K562 (cell line): ENCODE results near the gene ITGA1. TPM values are rescaled to one million over a fixed set of nuclear protein-coding genes. Genes with fewer than 3 reads are reported as not detected.

Experiments used
- AFF4 ChIP-seq: sonication (generic); formaldehyde crosslinking; IDR thresholded peaks from 2 replicates; pipeline ENCODE4 v1.8.0; 2023; ENCODE audit warnings: mild to moderate bottlenecking, missing genetic modification reagents
- BDP1 ChIP-seq: IDR thresholded peaks from 3 replicates; pipeline ENCODE4 v1.6.1; 2011; ENCODE audit not compliant: insufficient read length, insufficient read depth
- CCNT2 ChIP-seq: IDR thresholded peaks from 2 replicates; pipeline ENCODE4 v1.6.1; 2011; ENCODE audit warnings: borderline replicate concordance, low read depth, mild to moderate bottlenecking, moderate library complexity, mixed read lengths, low read length; ENCODE audit not compliant: insufficient read length; ENCODE audit errors: extremely low read depth
- CHD2 ChIP-seq: IDR thresholded peaks from 2 replicates; pipeline ENCODE4 v1.6.1; 2011; ENCODE audit warnings: low read depth, low read length
- CREB5 ChIP-seq: fragments of 250-450 bp; sonication (Bioruptor Pico); IDR thresholded peaks from 2 replicates; pipeline ENCODE4 v1.5.0; 2020; ENCODE audit warnings: mild to moderate bottlenecking
- E2F1 ChIP-seq: sonication (generic); formaldehyde crosslinking; IDR thresholded peaks from 2 replicates; pipeline ENCODE4 v1.8.1; 2023; ENCODE audit warnings: mild to moderate bottlenecking, missing genetic modification reagents, moderate library complexity
- HOMEZ ChIP-seq: fragments of 250-450 bp; sonication (Bioruptor Pico); IDR thresholded peaks from 2 replicates; pipeline ENCODE4 v1.4.0; 2020; ENCODE audit warnings: mild to moderate bottlenecking, moderate library complexity
- HSF4 ChIP-seq: fragments of 250-450 bp; sonication (Bioruptor Pico); IDR thresholded peaks from 2 replicates; pipeline ENCODE4 v2.1.2; 2022; ENCODE audit warnings: mild to moderate bottlenecking, moderate library complexity, borderline replicate concordance
- KAT8 ChIP-seq: fragments of 450-650 bp; IDR thresholded peaks from 2 replicates; pipeline ENCODE4 v1.6.1; 2016; ENCODE audit warnings: low read depth, mild to moderate bottlenecking
- MYC ChIP-seq, 2 experiments: fragments of 250-450 bp in 1 of 2; sonication (Bioruptor Pico) in 1 of 2; IDR thresholded peaks; 2 replicates each; pipeline versions ENCODE4 v1.5.1 to v1.6.1; 2012 to 2021; ENCODE audit warnings: low read depth in 2 of 2, borderline replicate concordance in 1 of 2, improper control_type of control experiment in 1 of 2, low read length in 1 of 2, mild to moderate bottlenecking in 1 of 2, moderate library complexity in 1 of 2
- RBBP5 ChIP-seq: fragments of 200-600 bp; sonication (generic); IDR thresholded peaks from 2 replicates; pipeline ENCODE4 v1.6.1; 2012; ENCODE audit warnings: borderline replicate concordance, mild to moderate bottlenecking, low read length, control low read depth, inconsistent platforms; ENCODE audit not compliant: insufficient read depth, poor library complexity, severe bottlenecking
- TOE1 ChIP-seq, 2 experiments: fragments of 450-650 bp in 1 of 2; sonication (generic) in 1 of 2; formaldehyde crosslinking in 1 of 2; IDR thresholded peaks; 2 replicates each; pipeline versions ENCODE4 v1.7.1 to v1.8.0; 2016 to 2022; ENCODE audit warnings: borderline replicate concordance in 2 of 2, mild to moderate bottlenecking in 2 of 2, antibody characterized with exemption in 1 of 2, inconsistent platforms in 1 of 2, low read depth in 1 of 2, missing genetic modification reagents in 1 of 2, moderate library complexity in 1 of 2
- ZBTB12 ChIP-seq: fragments of 250-450 bp; sonication (Bioruptor Pico); IDR thresholded peaks from 2 replicates; pipeline ENCODE4 v1.4.0; 2020
- ZC3H8 ChIP-seq: fragments of 450-650 bp; IDR thresholded peaks from 2 replicates; pipeline ENCODE4 v1.6.1; 2017
- ZNF408 ChIP-seq: fragments of 250-450 bp; sonication (Bioruptor Pico); IDR thresholded peaks from 2 replicates; pipeline ENCODE4 v1.4.0; 2020; ENCODE audit warnings: low read depth, mild to moderate bottlenecking, moderate library complexity
- polyA plus RNA-seq, 8 experiments: library from polyadenylated mRNA; depleted of rRNA in 4 of 8; stranded (reverse) in 5 of 8; unstranded in 3 of 8; fragments of >200 nt; fragmentation: Nextera tagmentation in 2 of 8; fragmentation: Illumina TruSeq in 1 of 8; extraction: Ambion mirVana in 2 of 8; extraction: Trizol in 1 of 8; gene quantifications; 2 replicates each; pipeline versions ENCODE4 v1.2.1 to v1.2.3, GENCODE V29; 2011 to 2014; ENCODE audit warnings: inconsistent platforms in 1 of 8, missing spikeins in 1 of 8
- total RNA-seq, 7 experiments: library from RNA; depleted of rRNA in 6 of 7; stranded (reverse); fragments of >200 nt in 6 of 7; fragmentation: Illumina TruSeq in 2 of 7; extraction: Trizol in 2 of 7; gene quantifications; 2 replicates each; pipeline versions ENCODE4 v1.2.1 to v1.2.3, GENCODE V29; 2011 to 2021; ENCODE audit warnings: low replicate concordance in 1 of 7

ITGA1 gene
- total and polyA plus RNA-seq, 9 of the 15 experiments (the other 6 are each of a cell fraction or from before 2014, with no cell fraction given) = 0.04 to 0.22 TPM; not detected in 7

- TF ChIP-seq RBBP5 (no peak), TOE1 (IDR thresholded peaks at IDR 0.05; ENCODE audit: borderline replicate concordance) (0 out of 2 replicates have a peak, but pooled peaks have one; percentile 19), TOE1 (CRISPR knock-in tag; IDR thresholded peaks at IDR 0.05; ENCODE audit: borderline replicate concordance, low read depth) (no peak), KAT8 (no peak), HSF4 (CRISPR knock-in tag) (no peak), CCNT2 (no peak), ZNF408 (CRISPR knock-in tag) (no peak), HOMEZ (CRISPR knock-in tag) (no peak), ZC3H8 (no peak), CREB5 (CRISPR knock-in tag) (no peak), ZBTB12 (CRISPR knock-in tag) (no peak), MYC (IDR thresholded peaks at IDR 0.05; ENCODE audit: low read depth, low read length) (peak; percentile 38; the same call in 1 of the 2 replicates), MYC (CRISPR knock-in tag; IDR thresholded peaks at IDR 0.05; ENCODE audit: borderline replicate concordance, low read depth) (0 out of 2 replicates have a peak, but pooled peaks have one; percentile 42), BDP1 (no peak), CHD2 (no peak), E2F1 (CRISPR knock-in tag) (no peak), AFF4 (CRISPR knock-in tag) (no peak)
Observed at GRCh38 chr5:52800394-52801213, 12.9 kb downstream of the ITGA1 start (continued).
